Body of pancreas (tissue), 4 donors: ENCODE data around the gene UGT1A8.

Source experiments
- CTCF ChIP-seq, 7 experiments: fragments of 450-650 bp in 4 of 7; fragments of 200-600 bp in 3 of 7; sonication (generic) in 3 of 7; IDR thresholded peaks; one replicate each; pipeline ENCODE4 v1.5.1; 2016 to 2019; ENCODE audit warnings: antibody characterized with exemption in 7 of 7
- POLR2A ChIP-seq, 3 donors: fragments of 450-650 bp; IDR thresholded peaks; one replicate each; pipeline ENCODE4 v1.6.1; 2016; ENCODE audit warnings: antibody characterized with exemption in 3 of 3, mild to moderate bottlenecking in 2 of 3

GRCh38 chr2:233778030-233778429, 160.6 kb downstream of the UGT1A8 start, which contains the start of gene MROH2A:
- TF ChIP-seq CTCF (IDR thresholded peaks at IDR 0.05) (no peak), POLR2A (IDR thresholded peaks at IDR 0.05) (no peak)
